ENCODE data around the gene FECH. TPM values are rescaled to one million over a fixed set of nuclear protein-coding genes. Genes with fewer than 3 reads are reported as not detected.
A peak's percentile ranks its signal among the peaks of the same experiment; 100 is the strongest.

Gene FECH
- total and polyA plus RNA-seq, 9 of the 15 experiments (the other 6 are each of a cell fraction or from before 2014, with no cell fraction given): 19.8 to 170 (median 56.8) TPM

- peak overlapping the region; percentile 75 for H2AFZ ChIP-seq (ENCODE audit: low read depth, low read length)
- peaks cover 32 to 46% of the 10 kb centered on the region in 2 experiments; a peak in 4 of 5 replicates for H3K4me1 ChIP-seq (replicated peaks in 1 of 2; ENCODE audit: control insufficient read depth in 2 of 2, insufficient read depth in 2 of 2, low read length in 2 of 2)
- H3K9ac ChIP-seq (ENCODE audit: insufficient read depth in 1 of 2, low read depth in 2 of 2, low read length in 2 of 2): peak overlapping the region in 1 of 2 experiments; percentile 66; a peak in 2 of 4 replicates
- ATAC-seq (peak; percentile 33), DNase-seq (ENCODE audit: extremely low read depth in 1 of 4, low spot score in 3 of 4) (peak; percentile 39 to 73 (median 52)), FAIRE-seq (peak; percentile 84)
- 7% methylated on average over 2 of the region's 2 CpGs for WGBS (ENCODE audit: insufficient coverage, low coverage, missing lambda C conversion rate)
- POLR2A ChIA-PET: interaction anchor here (0.9 to 1.7 kb wide), 5 partner anchors 11 to 31 kb away, joined by 3 to 6 read pairs (median 3); no protein-coding TSS in a partner anchor
- no TSS peak for BruUV-seq (replicated peaks)
- H3K79me2 ChIP-seq (ENCODE audit: control insufficient read depth, insufficient read depth, low read length): peaks cover 23% of the 10 kb centered on the region
- in situ Hi-C loops (cut with MboI) (no loop called here), intact Hi-C loops (cut with micrococcal nuclease) (no loop called here)
- H4K20me1 ChIP-seq (replicated peaks; ENCODE audit: control insufficient read depth, insufficient read depth, low read length): no peaks in the 10 kb centered on the region
- CTCF ChIA-PET (ENCODE audit: low intra/inter-chr PET ratio): no interaction called here
- peaks cover 3% of the 10 kb centered on the region; the same call in 1 of the 3 replicates for H3K36me3 ChIP-seq (ENCODE audit: control insufficient read depth, insufficient read depth, low read length)
- H3K4me3 ChIP-seq: no peak overlapping the region
- H3K27me3 ChIP-seq (ENCODE audit: control insufficient read depth in 2 of 2, insufficient read depth in 2 of 2, low read length in 2 of 2): no peaks in the 10 kb centered on the region
- H3K9me3 ChIP-seq (replicated peaks; ENCODE audit: control insufficient read depth, insufficient read depth, low read depth, low read length): no peaks in the 10 kb centered on the region
- H3K27ac ChIP-seq (ENCODE audit: extremely low read depth, low read depth, low read length): peak overlapping the region; percentile 81
- 0 out of 2 replicates have a peak overlapping the region, but pooled peaks have one; percentile 14 for H3K4me2 ChIP-seq (ENCODE audit: insufficient read depth, low read length)
- no peaks in the 10 kb centered on the region for H3K9me1 ChIP-seq (ENCODE audit: control insufficient read depth, insufficient read depth, low read length)
- TF ChIP-seq TAL1 (IDR thresholded peaks at IDR 0.05): peak; percentile 32
- TF ChIP-seq NFE2 (IDR thresholded peaks at IDR 0.05; ENCODE audit: low read depth): peak; percentile 15; the same call in 1 of the 2 replicates
- TF ChIP-seq, protein P1, sequence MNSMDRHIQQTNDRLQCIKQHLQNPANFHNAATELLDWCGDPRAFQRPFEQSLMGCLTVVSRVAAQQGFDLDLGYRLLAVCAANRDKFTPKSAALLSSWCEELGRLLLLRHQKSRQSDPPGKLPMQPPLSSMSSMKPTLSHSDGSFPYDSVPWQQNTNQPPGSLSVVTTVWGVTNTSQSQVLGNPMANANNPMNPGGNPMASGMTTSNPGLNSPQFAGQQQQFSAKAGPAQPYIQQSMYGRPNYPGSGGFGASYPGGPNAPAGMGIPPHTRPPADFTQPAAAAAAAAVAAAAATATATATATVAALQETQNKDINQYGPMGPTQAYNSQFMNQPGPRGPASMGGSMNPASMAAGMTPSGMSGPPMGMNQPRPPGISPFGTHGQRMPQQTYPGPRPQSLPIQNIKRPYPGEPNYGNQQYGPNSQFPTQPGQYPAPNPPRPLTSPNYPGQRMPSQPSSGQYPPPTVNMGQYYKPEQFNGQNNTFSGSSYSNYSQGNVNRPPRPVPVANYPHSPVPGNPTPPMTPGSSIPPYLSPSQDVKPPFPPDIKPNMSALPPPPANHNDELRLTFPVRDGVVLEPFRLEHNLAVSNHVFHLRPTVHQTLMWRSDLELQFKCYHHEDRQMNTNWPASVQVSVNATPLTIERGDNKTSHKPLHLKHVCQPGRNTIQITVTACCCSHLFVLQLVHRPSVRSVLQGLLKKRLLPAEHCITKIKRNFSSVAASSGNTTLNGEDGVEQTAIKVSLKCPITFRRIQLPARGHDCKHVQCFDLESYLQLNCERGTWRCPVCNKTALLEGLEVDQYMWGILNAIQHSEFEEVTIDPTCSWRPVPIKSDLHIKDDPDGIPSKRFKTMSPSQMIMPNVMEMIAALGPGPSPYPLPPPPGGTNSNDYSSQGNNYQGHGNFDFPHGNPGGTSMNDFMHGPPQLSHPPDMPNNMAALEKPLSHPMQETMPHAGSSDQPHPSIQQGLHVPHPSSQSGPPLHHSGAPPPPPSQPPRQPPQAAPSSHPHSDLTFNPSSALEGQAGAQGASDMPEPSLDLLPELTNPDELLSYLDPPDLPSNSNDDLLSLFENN (IDR thresholded peaks at IDR 0.05; ENCODE audit: low read depth in 2 of 2, low read length in 2 of 2): peak in 1 of 2 experiments; percentile 12; a peak in 1 of 4 replicates
- TF ChIP-seq TEAD4 (IDR thresholded peaks at IDR 0.05; ENCODE audit: low read length): peak; percentile 41
- TF ChIP-seq TEAD4 (CRISPR knock-in tag; IDR thresholded peaks at IDR 0.05; ENCODE audit: borderline replicate concordance): no peak
- TF ChIP-seq ESRRA (IDR thresholded peaks at IDR 0.05; ENCODE audit: borderline replicate concordance, low read depth): no peak
- peak; percentile 63; the same call in 1 of the 2 replicates for TF ChIP-seq MEF2A (IDR thresholded peaks at IDR 0.05; ENCODE audit: control insufficient read depth, low read depth, low read length)
- TF ChIP-seq JUND (IDR thresholded peaks at IDR 0.05; ENCODE audit: borderline replicate concordance, low read depth, low read length): peak; percentile 33; the same call in 1 of the 2 replicates
- TF ChIP-seq JUND (tag; IDR thresholded peaks at IDR 0.05; ENCODE audit: borderline replicate concordance, low read depth, low read length): 0 out of 3 replicates have a peak, but pooled peaks have one; percentile 13
- peak; percentile 12 for TF ChIP-seq MEIS2 (IDR thresholded peaks at IDR 0.05; ENCODE audit: partially characterized antibody)
- TF ChIP-seq DPF2 (IDR thresholded peaks at IDR 0.05): peak; percentile 29; the same call in 1 of the 2 replicates
- peak; percentile 68 for TF ChIP-seq ARID1B (IDR thresholded peaks at IDR 0.05)
- TF ChIP-seq ZBTB2 (IDR thresholded peaks at IDR 0.05): no peak
- no peak for TF ChIP-seq HMG20A (CRISPR knock-in tag; conservative IDR thresholded peaks at IDR 0.05)
- 0 out of 2 replicates have a peak, but pooled peaks have one; percentile 47 for TF ChIP-seq SMARCA4 (IDR thresholded peaks at IDR 0.05)
- TF ChIP-seq, protein P2, sequence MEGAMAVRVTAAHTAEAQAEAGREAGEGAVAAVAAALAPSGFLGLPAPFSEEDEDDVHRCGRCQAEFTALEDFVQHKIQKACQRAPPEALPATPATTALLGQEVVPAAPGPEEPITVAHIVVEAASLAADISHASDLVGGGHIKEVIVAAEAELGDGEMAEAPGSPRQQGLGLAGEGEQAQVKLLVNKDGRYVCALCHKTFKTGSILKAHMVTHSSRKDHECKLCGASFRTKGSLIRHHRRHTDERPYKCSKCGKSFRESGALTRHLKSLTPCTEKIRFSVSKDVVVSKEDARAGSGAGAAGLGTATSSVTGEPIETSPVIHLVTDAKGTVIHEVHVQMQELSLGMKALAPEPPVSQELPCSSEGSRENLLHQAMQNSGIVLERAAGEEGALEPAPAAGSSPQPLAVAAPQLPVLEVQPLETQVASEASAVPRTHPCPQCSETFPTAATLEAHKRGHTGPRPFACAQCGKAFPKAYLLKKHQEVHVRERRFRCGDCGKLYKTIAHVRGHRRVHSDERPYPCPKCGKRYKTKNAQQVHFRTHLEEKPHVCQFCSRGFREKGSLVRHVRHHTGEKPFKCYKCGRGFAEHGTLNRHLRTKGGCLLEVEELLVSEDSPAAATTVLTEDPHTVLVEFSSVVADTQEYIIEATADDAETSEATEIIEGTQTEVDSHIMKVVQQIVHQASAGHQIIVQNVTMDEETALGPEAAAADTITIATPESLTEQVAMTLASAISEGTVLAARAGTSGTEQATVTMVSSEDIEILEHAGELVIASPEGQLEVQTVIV (CRISPR knock-in tag; IDR thresholded peaks at IDR 0.05; ENCODE audit: borderline replicate concordance): no peak
- TF ChIP-seq EGR1 (conservative IDR thresholded peaks at IDR 0.05): peak; percentile 37; the same call in 1 of the 2 replicates
Measured at GRCh38 chr18:57589161-57589560, 2.7 kb upstream of the FECH start.
